ENCODE results near the gene SLC10A7. TPM values are rescaled to one million over a fixed set of nuclear protein-coding genes. Genes with fewer than 3 reads are reported as not detected.

Gene SLC10A7
- total RNA-seq, 2 donors from 2014 or later: 10.3 to 14.4 TPM

DNA sequence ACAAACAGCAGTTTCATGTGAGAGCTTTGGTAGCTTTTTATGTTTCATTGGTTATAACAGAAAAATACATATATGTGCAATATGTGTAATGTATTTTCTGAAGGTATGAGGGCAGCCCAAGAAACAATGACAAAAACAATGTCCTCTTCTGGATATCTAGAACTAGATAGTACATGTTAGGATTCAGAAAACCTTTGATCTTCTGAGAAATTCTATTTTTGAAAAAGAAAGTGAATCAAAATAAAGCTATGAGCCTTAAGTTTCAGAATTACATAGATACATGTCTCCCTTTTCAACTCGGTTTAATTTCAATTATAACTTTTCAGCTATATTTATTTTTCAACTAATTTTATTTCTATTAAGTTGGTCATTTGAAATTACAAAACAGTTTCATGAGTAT lies 175.5 kb downstream of the SLC10A7 start:
- Histone ChIP-seq H3K4me3 (no peak overlapping the region), H3K27me3 (replicated peaks; ENCODE audit: insufficient read depth) (no peaks in the 10 kb centered on the region), H3K27ac (no peak overlapping the region), H3K4me1 (ENCODE audit: control insufficient read depth in 1 of 2, low read depth in 2 of 2) (no peaks in the 10 kb centered on the region), H3K9me3 (no peaks in the 10 kb centered on the region), H3K36me3 (no peaks in the 10 kb centered on the region)
- TF ChIP-seq, protein P1, sequence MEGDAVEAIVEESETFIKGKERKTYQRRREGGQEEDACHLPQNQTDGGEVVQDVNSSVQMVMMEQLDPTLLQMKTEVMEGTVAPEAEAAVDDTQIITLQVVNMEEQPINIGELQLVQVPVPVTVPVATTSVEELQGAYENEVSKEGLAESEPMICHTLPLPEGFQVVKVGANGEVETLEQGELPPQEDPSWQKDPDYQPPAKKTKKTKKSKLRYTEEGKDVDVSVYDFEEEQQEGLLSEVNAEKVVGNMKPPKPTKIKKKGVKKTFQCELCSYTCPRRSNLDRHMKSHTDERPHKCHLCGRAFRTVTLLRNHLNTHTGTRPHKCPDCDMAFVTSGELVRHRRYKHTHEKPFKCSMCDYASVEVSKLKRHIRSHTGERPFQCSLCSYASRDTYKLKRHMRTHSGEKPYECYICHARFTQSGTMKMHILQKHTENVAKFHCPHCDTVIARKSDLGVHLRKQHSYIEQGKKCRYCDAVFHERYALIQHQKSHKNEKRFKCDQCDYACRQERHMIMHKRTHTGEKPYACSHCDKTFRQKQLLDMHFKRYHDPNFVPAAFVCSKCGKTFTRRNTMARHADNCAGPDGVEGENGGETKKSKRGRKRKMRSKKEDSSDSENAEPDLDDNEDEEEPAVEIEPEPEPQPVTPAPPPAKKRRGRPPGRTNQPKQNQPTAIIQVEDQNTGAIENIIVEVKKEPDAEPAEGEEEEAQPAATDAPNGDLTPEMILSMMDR (IDR thresholded peaks at IDR 0.05): no peak
- ATAC-seq (ENCODE audit: insufficient number of reproducible peaks, low FRiP score, low read depth) (no peak), DNase-seq (ENCODE audit: low spot score) (no peak)

DNA sequence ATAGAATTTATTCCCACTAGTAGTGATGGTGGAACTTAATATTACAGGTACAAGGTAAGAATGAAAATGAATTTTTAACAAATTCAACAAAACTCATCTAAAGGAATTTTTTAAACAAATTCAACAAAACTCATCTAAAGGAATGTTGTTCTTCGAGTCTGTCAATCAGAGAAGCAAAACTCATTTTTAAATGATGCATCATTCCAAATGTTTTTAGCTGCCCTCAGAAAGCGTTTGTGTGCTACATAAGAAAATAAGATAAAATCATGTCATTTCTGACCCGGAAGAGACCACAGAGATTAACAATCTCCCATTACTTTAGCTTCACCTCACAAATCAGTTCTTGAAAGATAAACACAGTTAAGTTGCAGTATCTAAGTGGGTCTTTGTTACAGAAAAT lies 178.0 kb downstream of the SLC10A7 start:
- ATAC-seq (ENCODE audit: insufficient number of reproducible peaks, low FRiP score, low read depth) (no peak), DNase-seq (ENCODE audit: low spot score) (no peak)
- H3K27ac ChIP-seq: no peak overlapping the region
- H3K27me3 ChIP-seq (replicated peaks; ENCODE audit: insufficient read depth): no peaks in the 10 kb centered on the region
- H3K9me3 ChIP-seq: no peaks in the 10 kb centered on the region
- TF ChIP-seq, protein P1 (IDR thresholded peaks at IDR 0.05): no peak
- no peak overlapping the region for H3K4me3 ChIP-seq
- no peaks in the 10 kb centered on the region for H3K4me1 ChIP-seq (ENCODE audit: control insufficient read depth in 1 of 2, low read depth in 2 of 2)
- H3K36me3 ChIP-seq: no peaks in the 10 kb centered on the region

DNA sequence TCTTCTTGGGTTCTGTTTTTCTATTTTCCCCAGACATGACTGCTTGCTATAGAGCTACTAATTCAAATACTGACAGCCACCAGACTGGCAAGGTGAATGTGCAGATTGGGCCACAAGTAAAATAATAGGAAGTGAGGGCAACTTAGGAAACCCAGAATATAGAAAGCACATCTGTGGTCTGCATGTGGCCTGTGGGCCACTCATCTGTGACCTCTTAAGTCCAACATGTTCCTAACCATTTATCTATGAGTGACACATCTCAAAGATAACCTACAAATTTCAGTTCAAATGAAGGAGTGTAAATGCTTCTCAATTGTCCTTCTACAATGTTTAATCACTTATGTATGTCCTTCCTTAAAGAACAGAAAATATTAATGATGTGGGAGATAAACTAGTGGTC lies 178.5 kb downstream of the SLC10A7 start:
- TF ChIP-seq, protein P1 (IDR thresholded peaks at IDR 0.05): no peak
- Histone ChIP-seq H3K27ac (no peak overlapping the region), H3K36me3 (no peaks in the 10 kb centered on the region), H3K9me3 (no peaks in the 10 kb centered on the region), H3K4me1 (ENCODE audit: control insufficient read depth in 1 of 2, low read depth in 2 of 2) (no peaks in the 10 kb centered on the region), H3K27me3 (replicated peaks; ENCODE audit: insufficient read depth) (no peaks in the 10 kb centered on the region), H3K4me3 (no peak overlapping the region)
- DNase-seq (ENCODE audit: low spot score) (no peak), ATAC-seq (ENCODE audit: insufficient number of reproducible peaks, low FRiP score, low read depth) (no peak)

DNA sequence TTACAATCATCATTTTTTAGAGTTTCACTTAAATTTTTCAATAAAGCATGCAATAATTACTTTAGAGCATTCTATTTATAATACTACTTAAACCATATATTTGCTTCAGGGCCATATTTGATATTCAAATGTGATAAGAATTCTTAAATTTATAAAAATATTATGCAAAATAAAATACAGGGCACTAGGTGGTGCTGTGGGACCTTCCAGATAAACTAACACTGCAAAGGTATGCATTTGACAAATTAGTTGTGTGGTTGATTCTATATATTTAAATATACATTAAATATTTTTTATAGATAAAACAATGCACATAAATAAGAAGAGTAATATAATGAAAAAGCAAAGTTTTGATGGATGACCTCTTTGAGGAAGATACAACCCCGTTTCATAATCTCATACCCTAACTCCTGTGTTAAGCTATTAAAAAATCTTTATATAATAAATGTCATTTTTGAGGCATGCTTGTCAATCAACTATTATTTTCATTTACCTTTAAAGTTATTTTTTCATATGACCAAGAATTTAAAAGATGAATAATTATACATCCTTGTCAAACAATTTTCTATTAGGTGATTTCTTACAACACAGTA lies 179.0 kb downstream of the SLC10A7 start:
- TF ChIP-seq, protein P1 (IDR thresholded peaks at IDR 0.05): peak; percentile 44
- Histone ChIP-seq H3K4me3 (no peak overlapping the region), H3K27me3 (replicated peaks; ENCODE audit: insufficient read depth) (no peaks in the 10 kb centered on the region), H3K36me3 (no peaks in the 10 kb centered on the region), H3K9me3 (no peaks in the 10 kb centered on the region), H3K4me1 (ENCODE audit: control insufficient read depth in 1 of 2, low read depth in 2 of 2) (no peaks in the 10 kb centered on the region), H3K27ac (no peak overlapping the region)
- ATAC-seq (ENCODE audit: insufficient number of reproducible peaks, low FRiP score, low read depth) (no peak), DNase-seq (ENCODE audit: low spot score) (no peak)

DNA sequence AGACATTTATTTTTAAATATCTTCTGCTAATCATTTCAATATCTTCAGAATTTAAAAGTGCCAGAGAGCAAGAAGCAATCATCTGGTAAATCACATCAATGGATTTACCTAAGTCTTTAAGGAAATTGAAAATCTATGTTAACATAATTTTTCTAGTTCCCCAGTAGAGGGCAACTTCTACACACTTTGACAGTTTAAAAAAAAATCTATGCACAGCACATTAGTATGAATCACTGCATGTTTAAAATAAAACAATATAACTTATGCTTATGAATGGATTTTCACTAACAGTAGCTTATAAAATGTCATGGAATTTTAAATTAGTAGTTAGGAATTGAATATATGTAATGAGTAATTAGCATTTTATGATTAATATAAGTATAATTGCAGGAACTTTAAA lies 180.9 kb downstream of the SLC10A7 start:
- no peak overlapping the region for H3K4me3 ChIP-seq
- TF ChIP-seq, protein P1 (IDR thresholded peaks at IDR 0.05): peak; percentile 31
- no peaks in the 10 kb centered on the region for H3K36me3 ChIP-seq
- ATAC-seq (ENCODE audit: insufficient number of reproducible peaks, low FRiP score, low read depth) (no peak), DNase-seq (ENCODE audit: low spot score) (no peak)
- H3K27ac ChIP-seq: no peak overlapping the region
- H3K9me3 ChIP-seq: no peaks in the 10 kb centered on the region
- peaks cover 8 to 11% of the 10 kb centered on the region in 2 donors for H3K4me1 ChIP-seq (ENCODE audit: control insufficient read depth in 1 of 2, low read depth in 2 of 2)
- H3K27me3 ChIP-seq (replicated peaks; ENCODE audit: insufficient read depth): no peaks in the 10 kb centered on the region
